Liver (tissue), 9 donors: ENCODE results near the gene IFNAR1. TPM values are rescaled to one million over a fixed set of nuclear protein-coding genes. Genes with fewer than 3 reads are reported as not detected.
"Not testable (repeated sequence)": the region's sequence is repeated elsewhere in the genome, so short reads cannot be mapped to it uniquely, and the experiment has no call there.

ENCODE experiments used
- DNase-seq: peaks from one replicate; pipeline ENCODE4 v3.0.0-alpha.2; 2017; ENCODE audit warnings: low spot score
- H3K27ac ChIP-seq, 2 donors: one replicate each; pipeline ENCODE4 v1.7.0; 2013; ENCODE audit warnings: inconsistent platforms in 2 of 2, low read length in 2 of 2, control low read depth in 1 of 2, low read depth in 1 of 2, mild to moderate bottlenecking in 1 of 2
- H3K27me3 ChIP-seq, 4 donors: one replicate each; pipeline versions ENCODE4 v1.6.1 to v1.7.0; 2013; ENCODE audit warnings: low read length in 3 of 4, inconsistent platforms in 1 of 4, mild to moderate bottlenecking in 1 of 4, moderate library complexity in 1 of 4; ENCODE audit not compliant: control insufficient read depth in 4 of 4, insufficient read depth in 4 of 4
- H3K36me3 ChIP-seq, 4 donors: one replicate each; pipeline versions ENCODE4 v1.6.1 to v1.7.0; 2013; ENCODE audit warnings: low read length in 3 of 4, mild to moderate bottlenecking in 3 of 4, low read depth in 1 of 4, moderate library complexity in 1 of 4; ENCODE audit not compliant: control insufficient read depth in 4 of 4, insufficient read depth in 3 of 4
- H3K4me1 ChIP-seq, 4 donors: one replicate each; pipeline versions ENCODE4 v1.6.1 to v1.7.0; 2013; ENCODE audit warnings: low read length in 3 of 4, mild to moderate bottlenecking in 3 of 4, moderate library complexity in 1 of 4; ENCODE audit not compliant: control insufficient read depth in 4 of 4, insufficient read depth in 4 of 4
- H3K4me3 ChIP-seq, 3 donors: one replicate each; pipeline versions ENCODE4 v1.6.1 to v1.7.0; 2013; ENCODE audit warnings: low read length in 3 of 3, control low read depth in 1 of 3, low read depth in 1 of 3, mild to moderate bottlenecking in 1 of 3
- H3K9ac ChIP-seq, 2 donors: one replicate each; pipeline ENCODE4 v1.7.0; 2013; ENCODE audit warnings: low read length in 2 of 2, mild to moderate bottlenecking in 2 of 2, moderate library complexity in 2 of 2, control low read depth in 1 of 2, low read depth in 1 of 2
- H3K9me3 ChIP-seq, 4 donors: one replicate each; pipeline versions ENCODE4 v1.6.1 to v1.7.0; 2013; ENCODE audit warnings: low read length in 3 of 4; ENCODE audit not compliant: control insufficient read depth in 4 of 4
- ATF3 ChIP-seq: IDR thresholded peaks from 2 replicates; pipeline ENCODE4 v1.6.1; 2016; ENCODE audit warnings: antibody characterized with exemption
- CTCF ChIP-seq: fragments of 150-350 bp; IDR thresholded peaks from 2 replicates; pipeline ENCODE4 v1.5.1; 2017; ENCODE audit warnings: improper control_type of control experiment, low read depth, low read length; ENCODE audit not compliant: missing input control
- EGR1 ChIP-seq, 2 donors: IDR thresholded peaks; 2 replicates each; pipeline ENCODE4 v1.6.1; 2016 to 2018; ENCODE audit warnings: antibody characterized with exemption in 2 of 2, low read depth in 2 of 2
- FOXA1 ChIP-seq: IDR thresholded peaks from 2 replicates; pipeline ENCODE4 v1.6.1; 2016; ENCODE audit warnings: antibody characterized with exemption
- FOXA2 ChIP-seq: IDR thresholded peaks from 2 replicates; pipeline ENCODE4 v1.6.1; 2016; ENCODE audit warnings: antibody characterized with exemption
- GABPA ChIP-seq, 2 donors: IDR thresholded peaks in 1 of 2; conservative IDR thresholded peaks in 1 of 2; 2 replicates each; pipeline ENCODE4 v1.6.1; 2016; ENCODE audit warnings: antibody characterized with exemption in 2 of 2, mild to moderate bottlenecking in 1 of 2, moderate library complexity in 1 of 2
- HNF4A ChIP-seq, 2 donors: conservative IDR thresholded peaks; 2 replicates each; pipeline ENCODE4 v1.6.1; 2016; ENCODE audit warnings: antibody characterized with exemption in 2 of 2, mild to moderate bottlenecking in 2 of 2
- JUND ChIP-seq, 2 donors: IDR thresholded peaks; 2 replicates each; pipeline ENCODE4 v1.6.1; 2016; ENCODE audit warnings: antibody characterized with exemption in 2 of 2
- NR2F2 ChIP-seq: IDR thresholded peaks from 2 replicates; pipeline ENCODE4 v1.6.1; 2016; ENCODE audit warnings: antibody characterized with exemption
- RAD21 ChIP-seq, 2 donors: IDR thresholded peaks; 2 replicates each; pipeline ENCODE4 v1.6.1; 2016; ENCODE audit warnings: antibody characterized with exemption in 2 of 2, mild to moderate bottlenecking in 2 of 2
- RXRA ChIP-seq, 2 donors: IDR thresholded peaks; 2 replicates each; pipeline ENCODE4 v1.6.1; 2017 to 2018; ENCODE audit warnings: antibody characterized with exemption in 2 of 2, mild to moderate bottlenecking in 1 of 2
- SP1 ChIP-seq: IDR thresholded peaks from 2 replicates; pipeline ENCODE4 v1.6.1; 2018; ENCODE audit warnings: antibody characterized with exemption, mild to moderate bottlenecking
- TAF1 ChIP-seq: conservative IDR thresholded peaks from 2 replicates; pipeline ENCODE4 v1.6.1; 2016; ENCODE audit warnings: antibody characterized with exemption, mild to moderate bottlenecking
- YY1 ChIP-seq: IDR thresholded peaks from 2 replicates; pipeline ENCODE4 v1.6.1; 2016; ENCODE audit warnings: antibody characterized with exemption, mild to moderate bottlenecking
- ZBTB33 ChIP-seq: IDR thresholded peaks from 2 replicates; pipeline ENCODE4 v1.6.1; 2016; ENCODE audit warnings: antibody characterized with exemption
- WGBS: extraction: QIAGEN DNeasy Blood & Tissue Kit; methylation state at CpG from one replicate; pipeline ENCODE4 v1.1.7; 2013; 5-methylcytosine and 5-hydroxymethylcytosine counted together
- polyA plus RNA-seq, 2 donors: library from polyadenylated mRNA; stranded (reverse) in 1 of 2; unstranded in 1 of 2; fragments of 200-250 nt in 1 of 2; fragments of >200 nt in 1 of 2; fragmentation: Nextera tagmentation in 1 of 2; extraction: Ambion mirVana in 1 of 2; gene quantifications; one replicate each; pipeline versions ENCODE4 v1.2.1 to v1.2.3, GENCODE V29; 2013 to 2015
- total RNA-seq, 2 donors: library from RNA; depleted of rRNA; stranded (reverse); fragments of >200 nt; gene quantifications; one replicate each; pipeline ENCODE4 v1.2.3, GENCODE V29; 2014
- donor health status: healthy.
- donor health status: healthy.
- donor health status: healthy.
- donor health status: healthy.
- donor health status: healthy.

IFNAR1 gene
- total and polyA plus RNA-seq, 4 donors: 31.1 to 54.3 (median 46.2) TPM

DNA sequence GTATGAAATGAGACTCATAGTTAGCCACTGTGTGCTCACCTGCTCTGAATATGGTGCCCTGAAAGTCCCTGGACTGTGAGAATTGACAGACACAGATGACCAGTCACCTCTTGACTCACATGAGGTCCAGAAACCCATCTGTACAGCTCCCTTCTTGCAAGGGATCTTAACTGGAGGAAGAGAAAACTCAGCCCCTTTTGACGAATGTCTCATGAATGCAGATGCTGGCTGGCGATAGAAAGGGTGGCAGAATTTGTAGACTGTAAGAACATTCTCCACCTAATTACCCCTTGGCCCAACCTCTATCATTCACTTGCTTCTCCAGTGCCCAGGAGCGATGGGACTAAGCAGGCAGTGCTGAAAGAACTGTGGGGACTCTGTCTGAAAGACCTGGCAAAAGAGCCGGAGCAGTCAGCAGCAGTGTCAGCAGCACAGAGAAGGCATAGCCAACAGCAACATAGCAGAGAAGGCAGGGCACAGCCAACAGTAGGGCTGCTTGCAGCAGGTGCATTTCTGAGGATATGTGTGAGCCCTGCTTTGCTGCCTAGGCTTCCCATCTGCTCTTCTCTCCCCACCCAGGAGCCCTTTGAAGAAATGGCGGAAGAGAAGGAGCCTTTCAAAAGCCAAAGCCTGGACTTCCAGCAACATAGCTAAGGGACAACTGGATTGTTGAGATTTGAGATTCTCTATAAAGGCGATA lies 52.6 kb downstream of the IFNAR1 start:
- no peaks in the 10 kb centered on the region for H3K27me3 ChIP-seq
- no peak for DNase-seq
- H3K36me3 ChIP-seq: no peaks in the 10 kb centered on the region
- H3K4me3 ChIP-seq: no peak overlapping the region
- TF ChIP-seq FOXA2 (no peak), EGR1 (IDR thresholded peaks at IDR 0.05; ENCODE audit: low read depth in 2 of 2) (no peak), GABPA (IDR thresholded peaks at IDR 0.05 in 1 of 2, conservative IDR thresholded peaks at IDR 0.05 in 1 of 2) (no peak), YY1 (no peak), JUND (IDR thresholded peaks at IDR 0.05) (no peak), RXRA (IDR thresholded peaks at IDR 0.05) (no peak), RAD21 (IDR thresholded peaks at IDR 0.05) (no peak), FOXA1 (no peak), NR2F2 (no peak), CTCF (no peak), TAF1 (no peak), ZBTB33 (no peak), SP1 (no peak), HNF4A (conservative IDR thresholded peaks at IDR 0.05) (no peak), ATF3 (no peak)
- WGBS: 94% methylated on average over 6 of the region's 6 CpGs
- peaks cover 0 to 2% (median under 1%) of the 10 kb centered on the region in 4 donors for H3K4me1 ChIP-seq
- H3K9me3 ChIP-seq: no peaks in the 10 kb centered on the region
- H3K27ac ChIP-seq: no peak overlapping the region
- no peak overlapping the region for H3K9ac ChIP-seq

GRCh38 chr21:33378081-33378480 lies 53.3 kb downstream of the IFNAR1 start:
- Histone ChIP-seq H3K27me3 (no peaks in the 10 kb centered on the region), H3K9ac (no peak overlapping the region), H3K4me1 (peaks cover under 1 to 6% (median 3%) of the 10 kb centered on the region in 4 donors), H3K9me3 (no peaks in the 10 kb centered on the region), H3K27ac (no peak overlapping the region), H3K4me3 (no peak overlapping the region), H3K36me3 (no peaks in the 10 kb centered on the region)
- 89% methylated on average over 9 of the region's 9 CpGs for WGBS
- no peak for DNase-seq
- TF ChIP-seq EGR1 (IDR thresholded peaks at IDR 0.05; ENCODE audit: low read depth in 2 of 2) (no peak), RAD21 (IDR thresholded peaks at IDR 0.05) (no peak)

- WGBS: 87% methylated on average over 1 of the region's 1 CpG
- not testable (repeated sequence) for H3K9me3 ChIP-seq, H3K27me3 ChIP-seq, H3K9ac ChIP-seq, H3K36me3 ChIP-seq, H3K4me3 ChIP-seq, DNase-seq, H3K4me1 ChIP-seq
- peak overlapping the region; percentile 55 to 78 for H3K27ac ChIP-seq
These were observed 55.2 kb downstream of the IFNAR1 start for GRCh38 chr21:33379934-33380333.
